Head of caudate nucleus (tissue), 42 donors: Measurements from ENCODE around the gene RTEL1.
"Not testable (repeated sequence)": the region's sequence is repeated elsewhere in the genome, so short reads cannot be mapped to it uniquely, and the experiment has no call there.

Experiments
- DNase-seq, 42 donors: peaks; one replicate each; pipeline versions ENCODE4 v3.0.0 to v3.0.0-alpha.2; 2020 to 2021; ENCODE audit warnings: mixed read lengths in 7 of 42
- intact Hi-C: fragments of 100-400 bp; cut with DNase I; formaldehyde crosslinking; loops from one replicate; pipeline ENCODE4 v1.15.0; 2022

The RTEL1 gene

GRCh38 chr20:63730189-63730733 lies 72.1 kb downstream of the RTEL1 start:
- DNase-seq: peak in 24 of 42 donors; percentile 32 to 82 (median 59)
- intact Hi-C loops: not testable (repeated sequence)

GRCh38 chr20:63731410-63731809 lies 73.3 kb downstream of the RTEL1 start:
- DNase-seq: no peak
- intact Hi-C loops: no loop called here

- intact Hi-C loops: no loop called here
- DNase-seq: no peak
Measured at GRCh38 chr20:63732118-63733095, 74.3 kb downstream of the RTEL1 start.

GRCh38 chr20:63733117-63733516 lies 75.0 kb downstream of the RTEL1 start:
- intact Hi-C loops: no loop called here
- no peak for DNase-seq

- intact Hi-C loops: no loop called here
- DNase-seq: no peak
Measured at GRCh38 chr20:63733579-63734081, 75.5 kb downstream of the RTEL1 start.

- no peak for DNase-seq
- intact Hi-C loops: no loop called here
Measured at GRCh38 chr20:63734111-63734945, 76.2 kb downstream of the RTEL1 start.

- intact Hi-C loops: no loop called here
- peak in 20 of 42 donors; percentile 14 to 76 (median 62) for DNase-seq
Measured at GRCh38 chr20:63734946-63735858, 77.1 kb downstream of the RTEL1 start.

GRCh38 chr20:63735859-63736718 lies 78.0 kb downstream of the RTEL1 start, which contains the start of gene LIME1:
LIME1 (plus strand) TSS chr20:63736664; CDS start chr20:63737550, 886 bp downstream.
- intact Hi-C loops: no loop called here
- peak in 37 of 42 donors; percentile 19 to 87 (median 62) for DNase-seq

- intact Hi-C loops: no loop called here
- DNase-seq: peak in 4 of 42 donors; percentile 28 to 57 (median 40)
Measured at GRCh38 chr20:63736893-63737694, 79.0 kb downstream of the RTEL1 start.

GRCh38 chr20:63737695-63737944 lies 79.5 kb downstream of the RTEL1 start:
- intact Hi-C loops: no loop called here
- DNase-seq: no peak

- intact Hi-C loops: no loop called here
- no peak for DNase-seq
Measured at GRCh38 chr20:63737945-63738686, 80.0 kb downstream of the RTEL1 start.

GRCh38 chr20:63738687-63739129 lies 80.6 kb downstream of the RTEL1 start:
- DNase-seq: peak in 20 of 42 donors; percentile 18 to 64 (median 44)
- intact Hi-C loops: no loop called here

GRCh38 chr20:63739130-63740069 lies 81.3 kb downstream of the RTEL1 start, which contains the start of gene SLC2A4RG:
SLC2A4RG (plus strand) TSS chr20:63739776; CDS start chr20:63739913, 137 bp downstream.
- peak in 41 of 42 donors; percentile 38 to 90 (median 81) for DNase-seq
- intact Hi-C loops: loop anchor here (5.0 kb wide), 1 partner anchor 112 kb away; the partner anchor contains the start of gene GMEB2

- intact Hi-C loops: loop anchor here (5.0 kb wide), 1 partner anchor 113 kb away; the partner anchor contains the start of gene GMEB2
- DNase-seq: peak in 12 of 42 donors; percentile 29 to 55 (median 46)
Measured at GRCh38 chr20:63740070-63740626, 82.0 kb downstream of the RTEL1 start.
